CD14-positive monocyte (primary cell): Measurements from ENCODE around the gene KIF5C. TPM values are rescaled to one million over a fixed set of nuclear protein-coding genes. Genes with fewer than 3 reads are reported as not detected.

ENCODE experiments used
- DNase-seq, 3 donors: peaks; one replicate each; pipeline ENCODE4 v3.0.0-alpha.2; 2011 to 2022
- H2AFZ ChIP-seq: 2 replicates; pipeline ENCODE4 v1.6.0; 2012; ENCODE audit warnings: mild to moderate bottlenecking, low read depth, low read length, inconsistent platforms; ENCODE audit not compliant: insufficient read depth, poor library complexity, severe bottlenecking
- H3K27ac ChIP-seq, 2 donors: 1 replicate in 1 of 2; 2 replicates in 1 of 2; pipeline ENCODE4 v1.5.1; 2012 to 2013; ENCODE audit warnings: low read length in 2 of 2, control low read depth in 1 of 2, inconsistent platforms in 1 of 2, low read depth in 1 of 2, mild to moderate bottlenecking in 1 of 2
- H3K27me3 ChIP-seq, 2 donors: one replicate each; pipeline versions ENCODE4 v1.6.0 to v1.6.1; 2011 to 2013; ENCODE audit warnings: low read length in 2 of 2; ENCODE audit not compliant: control insufficient read depth in 2 of 2, insufficient read depth in 2 of 2
- H3K36me3 ChIP-seq, 2 donors: replicated peaks in 1 of 2; 1 replicate in 1 of 2; 2 replicates in 1 of 2; pipeline versions ENCODE4 v1.5.1 to v1.6.1; 2012 to 2013; ENCODE audit warnings: low read length in 2 of 2, control low read depth in 1 of 2, inconsistent platforms in 1 of 2, mild to moderate bottlenecking in 1 of 2; ENCODE audit not compliant: insufficient read depth in 2 of 2, control insufficient read depth in 1 of 2
- H3K4me1 ChIP-seq, 2 donors: 1 replicate in 1 of 2; 2 replicates in 1 of 2; pipeline versions ENCODE4 v1.5.1 to v1.6.1; 2012 to 2013; ENCODE audit warnings: low read length in 2 of 2, control low read depth in 1 of 2, inconsistent platforms in 1 of 2, mild to moderate bottlenecking in 1 of 2, moderate library complexity in 1 of 2; ENCODE audit not compliant: insufficient read depth in 2 of 2, control insufficient read depth in 1 of 2
- H3K4me2 ChIP-seq: replicated peaks from 2 replicates; pipeline ENCODE3; 2012; ENCODE audit warnings: low read length, moderate library complexity, mild to moderate bottlenecking; ENCODE audit not compliant: poor library complexity, severe bottlenecking; ENCODE audit errors: extremely low read depth
- H3K4me3 ChIP-seq, 3 experiments: fragments of 200-600 bp in 1 of 3; sonication (generic) in 1 of 3; replicated peaks in 1 of 3; 1 replicate in 2 of 3; 2 replicates in 1 of 3; pipeline ENCODE4 v1.5.1; 2011 to 2013; ENCODE audit warnings: low read length in 3 of 3, mild to moderate bottlenecking in 3 of 3, control low read depth in 2 of 3, low read depth in 2 of 3, inconsistent platforms in 1 of 3, moderate library complexity in 1 of 3
- H3K79me2 ChIP-seq: 2 replicates; pipeline ENCODE4 v1.6.0; 2012; ENCODE audit warnings: mild to moderate bottlenecking, control low read depth, inconsistent platforms, low read length, moderate library complexity; ENCODE audit not compliant: insufficient read depth
- H3K9ac ChIP-seq: 2 replicates; pipeline ENCODE4 v1.6.0; 2017; ENCODE audit warnings: low read length, mild to moderate bottlenecking; ENCODE audit not compliant: insufficient read depth, poor library complexity, severe bottlenecking
- H3K9me3 ChIP-seq, 2 donors: replicated peaks in 1 of 2; 1 replicate in 1 of 2; 2 replicates in 1 of 2; pipeline versions ENCODE4 v1.5.1 to v1.6.1; 2012 to 2013; ENCODE audit warnings: low read length in 2 of 2, control low read depth in 1 of 2; ENCODE audit not compliant: control insufficient read depth in 1 of 2, insufficient read depth in 1 of 2
- H4K20me1 ChIP-seq: 2 replicates; pipeline ENCODE4 v1.6.0; 2012; ENCODE audit warnings: mild to moderate bottlenecking, low read length, control low read depth, moderate library complexity; ENCODE audit not compliant: insufficient read depth
- H3K27ac Mint-ChIP-seq, 7 donors: one replicate each; pipeline ENCODE4 v1.8.0; 2020; ENCODE audit warnings: mild to moderate bottlenecking in 7 of 7, mixed read lengths in 7 of 7, moderate library complexity in 6 of 7, inconsistent platforms in 2 of 7
- H3K27me3 Mint-ChIP-seq, 3 donors: one replicate each; pipeline ENCODE4 v1.8.0; 2021 to 2022; ENCODE audit warnings: low read depth in 3 of 3, mild to moderate bottlenecking in 3 of 3, mixed read lengths in 3 of 3, moderate library complexity in 3 of 3, inconsistent platforms in 1 of 3
- H3K36me3 Mint-ChIP-seq, 2 donors: one replicate each; pipeline ENCODE4 v1.8.0; 2020; ENCODE audit warnings: mixed read lengths in 2 of 2, inconsistent platforms in 1 of 2, mild to moderate bottlenecking in 1 of 2
- H3K4me1 Mint-ChIP-seq: one replicate; pipeline ENCODE4 v1.8.0; 2020; ENCODE audit warnings: mild to moderate bottlenecking, mixed read lengths
- H3K4me3 Mint-ChIP-seq, 2 donors: one replicate each; pipeline ENCODE4 v1.8.0; 2020; ENCODE audit warnings: mild to moderate bottlenecking in 2 of 2, mixed read lengths in 2 of 2, moderate library complexity in 1 of 2
- H3K9me3 Mint-ChIP-seq, 7 donors: one replicate each; pipeline ENCODE4 v1.8.0; 2020 to 2022; ENCODE audit warnings: mixed read lengths in 7 of 7, mild to moderate bottlenecking in 6 of 7, moderate library complexity in 6 of 7, inconsistent platforms in 2 of 7
- CTCF ChIP-seq: fragments of 200-600 bp; IDR thresholded peaks from one replicate; pipeline ENCODE4 v1.8.0; 2022; ENCODE audit warnings: antibody characterized with exemption, mild to moderate bottlenecking
- WGBS: methylation state at CpG from one replicate; pipeline ENCODE4 v1.1.5; 2013; ENCODE audit warnings: missing lambda C conversion rate; ENCODE audit not compliant: insufficient coverage; 5-methylcytosine and 5-hydroxymethylcytosine counted together
- intact Hi-C, 2 donors: fragments of 100-400 bp; cut with micrococcal nuclease; formaldehyde crosslinking; loops; one replicate each; pipeline versions ENCODE4 v1.15.0 to v1.15.1; 2023
- polyA plus RNA-seq, 3 donors: library from polyadenylated mRNA; depleted of rRNA in 1 of 3; unstranded in 2 of 3; stranded (reverse) in 1 of 3; fragments of 300-500 nt in 2 of 3; fragments of >200 nt in 1 of 3; fragmentation: Illumina TruSeq in 2 of 3; gene quantifications; 1 replicate in 2 of 3; 2 replicates in 1 of 3; pipeline ENCODE4 v1.2.3, GENCODE V29; 2012 to 2021

Gene KIF5C
- polyA plus RNA-seq, 3 donors = 0.04 TPM; not detected in 2

GRCh38 chr2:148932536-148932935, 57.5 kb downstream of the KIF5C start:
- no peak for DNase-seq
- no peak for TF ChIP-seq CTCF
- peaks cover 0 to 1% (median 0%) of the 10 kb centered on the region in 7 donors for H3K9me3 Mint-ChIP-seq
- H3K27ac Mint-ChIP-seq = no peak overlapping the region
- H3K36me3 Mint-ChIP-seq = no peaks in the 10 kb centered on the region
- intact Hi-C loops = no loop called here
- Histone ChIP-seq H3K4me3 (no peak overlapping the region), H3K9ac (no peak overlapping the region), H3K36me3 (no peaks in the 10 kb centered on the region), H3K27ac (no peak overlapping the region), H3K4me2 (no peak overlapping the region), H4K20me1 (no peaks in the 10 kb centered on the region), H3K4me1 (peaks cover 1 to 3% of the 10 kb centered on the region in 2 donors), H3K9me3 (no peaks in the 10 kb centered on the region), H3K27me3 (no peaks in the 10 kb centered on the region), H2AFZ (no peak overlapping the region), H3K79me2 (no peaks in the 10 kb centered on the region)
- H3K27me3 Mint-ChIP-seq = peaks cover 0 to 4% (median 2%) of the 10 kb centered on the region in 3 donors
- peaks cover 4% of the 10 kb centered on the region for H3K4me1 Mint-ChIP-seq
- no peak overlapping the region for H3K4me3 Mint-ChIP-seq
- WGBS = 96% methylated on average over 6 of the region's 7 CpGs

- WGBS = 96% methylated on average over 7 of the region's 7 CpGs
Observed at GRCh38 chr2:148933456-148933855, 58.4 kb downstream of the KIF5C start.

More at GRCh38 chr2:148933456-148933855, 58.4 kb downstream of the KIF5C start:
- Histone ChIP-seq H3K9me3 (no peaks in the 10 kb centered on the region), H3K36me3 (no peaks in the 10 kb centered on the region), H3K27ac (no peak overlapping the region), H3K4me3 (no peak overlapping the region), H2AFZ (no peak overlapping the region), H3K4me1 (no peaks in the 10 kb centered on the region), H4K20me1 (no peaks in the 10 kb centered on the region), H3K79me2 (no peaks in the 10 kb centered on the region), H3K9ac (no peak overlapping the region), H3K27me3 (no peaks in the 10 kb centered on the region), H3K4me2 (no peak overlapping the region)
- no peak overlapping the region for H3K4me3 Mint-ChIP-seq
- H3K9me3 Mint-ChIP-seq = peaks cover 0 to 1% (median 0%) of the 10 kb centered on the region in 7 donors
- no peaks in the 10 kb centered on the region for H3K36me3 Mint-ChIP-seq
- intact Hi-C loops = no loop called here
- peaks cover 2 to 4% (median 2%) of the 10 kb centered on the region in 3 donors for H3K27me3 Mint-ChIP-seq
- H3K27ac Mint-ChIP-seq = no peak overlapping the region
- no peaks in the 10 kb centered on the region for H3K4me1 Mint-ChIP-seq
- DNase-seq = no peak
- no peak for TF ChIP-seq CTCF
